ENCODE measurements around the gene SLC5A11.

SLC5A11 gene

GRCh38 chr16:24846548-24847357, 990 bp downstream of the SLC5A11 start:
- no peak for TF ChIP-seq CTCF (conservative IDR thresholded peaks at IDR 0.05; ENCODE audit: low read depth, low read length)
- DNase-seq (ENCODE audit: low read depth) = no peak
- no peak overlapping the region for H3K4me3 ChIP-seq (ENCODE audit: low read depth, low read length)

- no peak overlapping the region for H3K4me3 ChIP-seq (ENCODE audit: low read depth, low read length)
- no peak for DNase-seq (ENCODE audit: low read depth)
- TF ChIP-seq CTCF (conservative IDR thresholded peaks at IDR 0.05; ENCODE audit: low read depth, low read length) = no peak
Observed at GRCh38 chr16:24847358-24847664, 1.5 kb downstream of the SLC5A11 start.

GRCh38 chr16:24848065-24848464, 2.3 kb downstream of the SLC5A11 start:
- DNase-seq (ENCODE audit: low read depth) = peak; percentile 71
- H3K4me3 ChIP-seq (ENCODE audit: low read depth, low read length) = no peak overlapping the region
- no peak for TF ChIP-seq CTCF (conservative IDR thresholded peaks at IDR 0.05; ENCODE audit: low read depth, low read length)

GRCh38 chr16:24849641-24850040, 3.9 kb downstream of the SLC5A11 start:
- DNase-seq (ENCODE audit: low read depth) = no peak
- no peak overlapping the region for H3K4me3 ChIP-seq (ENCODE audit: low read depth, low read length)
- TF ChIP-seq CTCF (conservative IDR thresholded peaks at IDR 0.05; ENCODE audit: low read depth, low read length) = no peak

DNA sequence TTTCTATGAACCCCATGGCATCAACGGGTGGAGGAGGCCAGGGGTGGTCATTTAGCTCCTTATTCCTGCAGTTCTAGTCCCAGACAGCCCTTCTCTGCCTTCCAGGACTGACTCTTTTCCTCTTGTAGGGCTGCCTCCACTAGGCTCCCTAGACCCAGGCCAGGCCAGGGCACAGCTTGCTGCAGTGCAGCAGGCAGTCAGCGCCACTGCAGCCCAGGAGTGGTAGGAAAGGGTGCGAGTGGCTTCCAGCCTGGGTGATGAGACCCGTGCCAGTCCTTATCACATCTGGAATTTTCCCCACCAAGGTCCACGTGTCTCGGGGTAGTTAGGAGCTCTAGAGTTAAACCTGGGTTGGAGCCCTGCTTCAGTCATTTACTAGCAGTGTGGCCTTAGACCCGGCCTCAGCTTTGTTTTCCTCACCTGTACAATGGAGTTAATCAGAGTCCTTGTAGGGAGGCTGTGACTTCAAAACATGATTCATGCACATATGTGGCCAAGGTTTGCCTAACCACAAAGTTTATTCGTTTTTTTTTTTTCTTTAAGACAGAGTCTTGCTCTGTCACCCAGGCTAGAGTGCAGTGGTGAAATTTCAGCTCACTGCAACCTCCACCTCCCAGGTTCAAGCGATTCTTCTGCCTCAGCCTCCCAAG, 4.7 kb downstream of the SLC5A11 start:
- no peak for TF ChIP-seq CTCF (conservative IDR thresholded peaks at IDR 0.05; ENCODE audit: low read depth, low read length)
- H3K4me3 ChIP-seq (ENCODE audit: low read depth, low read length) = no peak overlapping the region
- DNase-seq (ENCODE audit: low read depth) = peak; percentile 67

DNA sequence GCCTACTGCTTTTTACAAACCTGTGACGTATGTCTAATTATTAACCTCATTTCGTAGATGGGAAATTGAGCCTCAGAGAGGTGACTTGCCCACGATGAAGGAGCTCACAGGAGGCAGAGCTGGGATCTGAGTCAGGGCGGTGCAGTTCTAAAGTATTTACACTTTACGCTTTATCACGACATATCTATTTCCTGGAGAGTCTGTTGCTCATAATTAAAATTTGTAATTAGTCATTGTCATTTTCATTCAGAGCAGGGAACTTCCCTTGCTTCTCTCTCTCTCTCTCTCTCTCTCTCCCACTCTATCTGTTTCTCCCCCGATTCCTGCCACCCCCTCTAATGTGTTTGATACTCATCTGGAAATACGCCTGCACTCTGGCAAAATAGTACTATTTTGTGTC, 5.9 kb downstream of the SLC5A11 start:
- TF ChIP-seq CTCF (conservative IDR thresholded peaks at IDR 0.05; ENCODE audit: low read depth, low read length) = no peak
- no peak for DNase-seq (ENCODE audit: low read depth)
- H3K4me3 ChIP-seq (ENCODE audit: low read depth, low read length) = no peak overlapping the region

- TF ChIP-seq CTCF (conservative IDR thresholded peaks at IDR 0.05; ENCODE audit: low read depth, low read length) = no peak
- no peak overlapping the region for H3K4me3 ChIP-seq (ENCODE audit: low read depth, low read length)
- no peak for DNase-seq (ENCODE audit: low read depth)
Observed at GRCh38 chr16:24852281-24852721, 6.5 kb downstream of the SLC5A11 start.

Measured in choroid plexus epithelial cell (primary cell).